SHP77 treated with DMSO at 0.1 percent for 48 hours (cell line): ENCODE data around the gene GRID2IP.
"Not testable (repeated sequence)": the region's sequence is repeated elsewhere in the genome, so short reads cannot be mapped to it uniquely, and the experiment has no call there.

Source experiments
- DNase-seq: peaks from one replicate; lab custom pipeline; 2025; lab: John Stamatoyannopoulos, UW

Gene GRID2IP

GRCh38 chr7:6551016-6551511 is at the start of gene GRID2IP:
Gene GRID2IP (minus strand): TSS chr7:6551461. CDS start chr7:6551436, 25 bp downstream.
- DNase-seq: no peak

- DNase-seq: no peak
Observed at GRCh38 chr7:6600093-6600492, 48.8 kb upstream of the GRID2IP start.

- DNase-seq: peak; percentile 5
Observed at GRCh38 chr7:6590645-6591110, 39.4 kb upstream of the GRID2IP start.

GRCh38 chr7:6589829-6590644 is 38.8 kb upstream of the GRID2IP start, which contains the start of gene INTS15:
Gene INTS15 (plus strand): TSS chr7:6590021. CDS start chr7:6590284, 263 bp downstream.
- DNase-seq: peak; percentile 18

- no peak for DNase-seq
Observed at GRCh38 chr7:6589151-6589828, 38.0 kb upstream of the GRID2IP start.

- DNase-seq: no peak
Observed at GRCh38 chr7:6588566-6588965, 37.3 kb upstream of the GRID2IP start.

- DNase-seq: not testable (repeated sequence)
Observed at GRCh38 chr7:6585746-6586432, 34.6 kb upstream of the GRID2IP start.

GRCh38 chr7:6579446-6579845 is 28.2 kb upstream of the GRID2IP start:
- no peak for DNase-seq

- DNase-seq: no peak
Observed at GRCh38 chr7:6578114-6579084, 27.1 kb upstream of the GRID2IP start.

GRCh38 chr7:6577369-6578113 is 26.3 kb upstream of the GRID2IP start, which contains the start of gene ZDHHC4:
Gene ZDHHC4 (plus strand): TSS chr7:6577454. CDS start chr7:6580562, 3,108 bp downstream.
- peak; percentile 82 for DNase-seq

GRCh38 chr7:6576867-6577368 is 25.7 kb upstream of the GRID2IP start:
- DNase-seq: not testable (repeated sequence)

- no peak for DNase-seq
Observed at GRCh38 chr7:6576024-6576866, 25.0 kb upstream of the GRID2IP start.

GRCh38 chr7:6575281-6576023 is 24.2 kb upstream of the GRID2IP start:
- DNase-seq: no peak

GRCh38 chr7:6571160-6571779 is 20.0 kb upstream of the GRID2IP start:
- no peak for DNase-seq

- DNase-seq: no peak
Observed at GRCh38 chr7:6567886-6568285, 16.6 kb upstream of the GRID2IP start.

GRCh38 chr7:6565655-6566054 is 14.4 kb upstream of the GRID2IP start:
- no peak for DNase-seq

GRCh38 chr7:6563936-6564770 is 12.9 kb upstream of the GRID2IP start:
- no peak for DNase-seq
